ENCODE data around the gene ADGRL3.

DNA sequence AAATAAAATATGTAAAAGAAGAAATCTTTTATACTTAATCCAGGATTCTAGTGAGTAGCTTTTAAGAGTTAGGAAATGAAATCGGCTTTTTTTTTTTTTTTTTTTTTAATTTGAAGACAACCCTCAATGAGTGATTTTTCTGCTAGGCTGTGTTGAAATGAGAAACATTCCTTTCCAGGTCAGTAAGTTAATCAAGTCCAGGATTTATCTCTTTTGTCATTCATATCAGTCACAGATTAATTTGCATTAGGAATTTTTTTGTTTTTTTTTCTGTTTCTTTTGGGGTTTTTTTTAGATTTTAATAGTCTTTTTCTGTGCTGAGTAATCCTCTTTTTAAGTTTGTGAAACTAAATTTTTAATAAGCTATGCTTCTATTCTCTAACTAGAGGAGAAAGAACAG lies 448.1 kb downstream of the ADGRL3 start:
- no peak for TF ChIP-seq POLR2A (IDR thresholded peaks at IDR 0.05)
- TF ChIP-seq, protein P1, sequence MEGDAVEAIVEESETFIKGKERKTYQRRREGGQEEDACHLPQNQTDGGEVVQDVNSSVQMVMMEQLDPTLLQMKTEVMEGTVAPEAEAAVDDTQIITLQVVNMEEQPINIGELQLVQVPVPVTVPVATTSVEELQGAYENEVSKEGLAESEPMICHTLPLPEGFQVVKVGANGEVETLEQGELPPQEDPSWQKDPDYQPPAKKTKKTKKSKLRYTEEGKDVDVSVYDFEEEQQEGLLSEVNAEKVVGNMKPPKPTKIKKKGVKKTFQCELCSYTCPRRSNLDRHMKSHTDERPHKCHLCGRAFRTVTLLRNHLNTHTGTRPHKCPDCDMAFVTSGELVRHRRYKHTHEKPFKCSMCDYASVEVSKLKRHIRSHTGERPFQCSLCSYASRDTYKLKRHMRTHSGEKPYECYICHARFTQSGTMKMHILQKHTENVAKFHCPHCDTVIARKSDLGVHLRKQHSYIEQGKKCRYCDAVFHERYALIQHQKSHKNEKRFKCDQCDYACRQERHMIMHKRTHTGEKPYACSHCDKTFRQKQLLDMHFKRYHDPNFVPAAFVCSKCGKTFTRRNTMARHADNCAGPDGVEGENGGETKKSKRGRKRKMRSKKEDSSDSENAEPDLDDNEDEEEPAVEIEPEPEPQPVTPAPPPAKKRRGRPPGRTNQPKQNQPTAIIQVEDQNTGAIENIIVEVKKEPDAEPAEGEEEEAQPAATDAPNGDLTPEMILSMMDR (IDR thresholded peaks at IDR 0.05) = no peak
